Neuronal stem cell (in vitro differentiated cells): ENCODE data around the gene DNASE1L3.

Experiments
- DNase-seq: peaks from one replicate; pipeline ENCODE4 v3.0.0-alpha.2; 2013; ENCODE audit warnings: low spot score
- H2AFZ ChIP-seq: one replicate; pipeline ENCODE4 v1.6.1; 2013; ENCODE audit warnings: mild to moderate bottlenecking, low read length, inconsistent platforms
- H2AK5ac ChIP-seq: 2 replicates; pipeline ENCODE4 v1.6.1; 2013; ENCODE audit warnings: low read depth, mild to moderate bottlenecking, inconsistent platforms, low read length, moderate library complexity, mixed read lengths
- H2BK120ac ChIP-seq: 2 replicates; pipeline ENCODE4 v1.6.1; 2013; ENCODE audit warnings: low read depth, mild to moderate bottlenecking, inconsistent platforms, low read length, moderate library complexity, mixed read lengths
- H2BK12ac ChIP-seq: one replicate; pipeline ENCODE4 v1.6.1; 2013; ENCODE audit warnings: low read length, inconsistent platforms
- H2BK15ac ChIP-seq: 2 replicates; pipeline ENCODE4 v1.6.1; 2013; ENCODE audit warnings: mild to moderate bottlenecking, low read length, inconsistent platforms, mixed read lengths
- H2BK5ac ChIP-seq: one replicate; pipeline ENCODE4 v1.6.1; 2013; ENCODE audit warnings: inconsistent platforms, mild to moderate bottlenecking, low read length, moderate library complexity
- H3K14ac ChIP-seq: one replicate; pipeline ENCODE4 v1.6.1; 2013; ENCODE audit warnings: low read length, inconsistent platforms
- H3K18ac ChIP-seq: 2 replicates; pipeline ENCODE4 v1.6.1; 2013; ENCODE audit warnings: low read length, inconsistent platforms
- H3K23ac ChIP-seq: 2 replicates; pipeline ENCODE4 v1.6.1; 2013; ENCODE audit warnings: low read depth, mild to moderate bottlenecking, mixed read lengths, low read length, inconsistent platforms; ENCODE audit not compliant: poor library complexity
- H3K27ac ChIP-seq: replicated peaks from 3 replicates; pipeline ENCODE4 v1.5.1; 2013; ENCODE audit warnings: low read length, inconsistent platforms
- H3K27me3 ChIP-seq, 3 experiments: 2 replicates each; pipeline ENCODE4 v1.6.1; 2013; ENCODE audit warnings: low read length in 3 of 3, mild to moderate bottlenecking in 2 of 3, inconsistent platforms in 1 of 3, low read depth in 1 of 3, mixed read lengths in 1 of 3, moderate library complexity in 1 of 3; ENCODE audit not compliant: control insufficient read depth in 3 of 3, insufficient read depth in 3 of 3
- H3K36me3 ChIP-seq, 2 donors: replicated peaks in 1 of 2; 2 replicates each; pipeline ENCODE4 v1.6.1; 2013; ENCODE audit warnings: low read length in 2 of 2; ENCODE audit not compliant: control insufficient read depth in 2 of 2, insufficient read depth in 2 of 2
- H3K4ac ChIP-seq: 2 replicates; pipeline ENCODE4 v1.6.1; 2013; ENCODE audit warnings: inconsistent platforms, mild to moderate bottlenecking, low read length, moderate library complexity
- H3K4me1 ChIP-seq, 2 donors: 1 replicate in 1 of 2; 2 replicates in 1 of 2; pipeline ENCODE4 v1.6.1; 2013; ENCODE audit warnings: low read length in 2 of 2, low read depth in 1 of 2; ENCODE audit not compliant: control insufficient read depth in 2 of 2, insufficient read depth in 1 of 2
- H3K4me2 ChIP-seq: one replicate; pipeline ENCODE4 v1.6.1; 2013; ENCODE audit warnings: mild to moderate bottlenecking, low read length, inconsistent platforms; ENCODE audit not compliant: insufficient read depth, poor library complexity, severe bottlenecking
- H3K4me3 ChIP-seq, 2 donors: 2 replicates each; pipeline ENCODE4 v1.5.1; 2013; ENCODE audit warnings: low read length in 2 of 2, mild to moderate bottlenecking in 2 of 2, inconsistent platforms in 1 of 2, moderate library complexity in 1 of 2
- H3K79me1 ChIP-seq: one replicate; pipeline ENCODE4 v1.6.1; 2013; ENCODE audit warnings: low read depth, mild to moderate bottlenecking, inconsistent platforms, low read length, moderate library complexity
- H3K9ac ChIP-seq: one replicate; pipeline ENCODE4 v1.6.1; 2013; ENCODE audit warnings: mild to moderate bottlenecking, low read depth, low read length, inconsistent platforms; ENCODE audit not compliant: poor library complexity
- H3K9me3 ChIP-seq, 2 donors: replicated peaks in 1 of 2; 2 replicates each; pipeline versions ENCODE3 to v1.6.1; 2013; ENCODE audit warnings: low read length in 2 of 2, mild to moderate bottlenecking in 2 of 2, inconsistent platforms in 1 of 2, low read depth in 1 of 2, mixed read lengths in 1 of 2, moderate library complexity in 1 of 2; ENCODE audit not compliant: control insufficient read depth in 2 of 2, insufficient read depth in 1 of 2
- H4K8ac ChIP-seq: one replicate; pipeline ENCODE4 v1.6.1; 2013; ENCODE audit warnings: low read depth, mild to moderate bottlenecking, inconsistent platforms, low read length, moderate library complexity
- H4K91ac ChIP-seq: one replicate; pipeline ENCODE4 v1.6.1; 2013; ENCODE audit warnings: low read length, low read depth, mild to moderate bottlenecking, inconsistent platforms; ENCODE audit not compliant: poor library complexity
- WGBS, 2 donors: extraction: QIAGEN DNeasy Blood & Tissue Kit; methylation state at CpG; one replicate each; pipeline ENCODE4 v1.1.7; 2013; ENCODE audit warnings: missing lambda C conversion rate in 2 of 2, mixed read lengths in 1 of 2; ENCODE audit not compliant: insufficient read length in 2 of 2, insufficient replicate concordance in 1 of 2; ENCODE audit errors: extremely low coverage in 2 of 2; 5-methylcytosine and 5-hydroxymethylcytosine counted together

DNASE1L3 gene

GRCh38 chr3:58184309-58184981, 26.3 kb downstream of the DNASE1L3 start:
- no peaks in the 10 kb centered on the region for H3K79me1 ChIP-seq
- no peak overlapping the region for H2BK5ac ChIP-seq
- H3K27ac ChIP-seq: no peak overlapping the region
- H3K36me3 ChIP-seq: no peaks in the 10 kb centered on the region
- H2AK5ac ChIP-seq: peak overlapping the region; percentile 49
- no peak overlapping the region for H3K9ac ChIP-seq
- H2AFZ ChIP-seq: no peak overlapping the region
- H2BK15ac ChIP-seq: peak overlapping the region; percentile 66
- peak overlapping the region; percentile 48 for H3K18ac ChIP-seq
- no peak overlapping the region for H3K4me3 ChIP-seq
- no peak overlapping the region for H3K23ac ChIP-seq
- DNase-seq: no peak
- H3K4ac ChIP-seq: no peak overlapping the region
- no peak overlapping the region for H2BK120ac ChIP-seq
- no peak overlapping the region for H4K91ac ChIP-seq
- peaks cover 7 to 10% of the 10 kb centered on the region in 2 donors for H3K4me1 ChIP-seq
- no peak overlapping the region for H2BK12ac ChIP-seq
- no peak overlapping the region for H4K8ac ChIP-seq
- H3K14ac ChIP-seq: no peak overlapping the region
- H3K4me2 ChIP-seq: no peak overlapping the region
- WGBS, 2 donors: no CpG with 5 or more reads among the region's 11 CpGs
- H3K27me3 ChIP-seq: peaks cover 0 to 35% (median 0%) of the 10 kb centered on the region in 3 experiments
- no peaks in the 10 kb centered on the region for H3K9me3 ChIP-seq

GRCh38 chr3:58183891-58184290, 26.9 kb downstream of the DNASE1L3 start:
- Histone ChIP-seq H3K9ac (no peak overlapping the region), H3K9me3 (no peaks in the 10 kb centered on the region), H2BK5ac (no peak overlapping the region), H3K4me1 (peaks cover 3 to 4% of the 10 kb centered on the region in 2 donors), H3K79me1 (no peaks in the 10 kb centered on the region), H3K36me3 (no peaks in the 10 kb centered on the region), H2BK12ac (no peak overlapping the region), H2BK15ac (no peak overlapping the region), H3K23ac (peak overlapping the region; percentile 49), H3K18ac (peak overlapping the region; percentile 21), H3K14ac (no peak overlapping the region), H4K91ac (no peak overlapping the region), H3K27ac (no peak overlapping the region), H3K4ac (no peak overlapping the region), H3K4me2 (no peak overlapping the region), H2BK120ac (no peak overlapping the region), H2AK5ac (peak overlapping the region; percentile 31), H3K27me3 (peaks cover 0 to 40% (median 0%) of the 10 kb centered on the region in 3 experiments), H4K8ac (no peak overlapping the region), H2AFZ (no peak overlapping the region), H3K4me3 (no peak overlapping the region)
- DNase-seq: no peak
- no CpG with 5 or more reads among the region's 12 CpGs for WGBS, 2 donors

DNA sequence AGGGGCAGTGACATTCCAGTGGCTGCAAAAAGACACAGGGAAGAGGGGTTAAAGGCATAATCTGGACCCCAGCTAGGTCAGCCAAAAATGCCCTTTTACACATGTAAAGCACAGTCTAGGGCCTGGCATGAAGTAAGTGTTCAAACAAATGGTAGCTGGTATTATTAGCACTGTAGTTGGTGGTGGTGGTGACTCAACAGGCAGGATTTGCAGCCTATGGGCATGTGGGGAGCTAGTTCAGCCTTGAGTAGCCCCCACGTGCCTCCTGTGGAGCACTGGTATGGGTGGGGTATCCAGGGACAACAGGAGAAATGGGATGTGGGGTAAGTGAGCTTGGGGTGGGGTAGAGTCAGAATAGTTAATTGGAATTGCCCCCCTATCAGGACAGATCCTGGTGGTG, 27.6 kb downstream of the DNASE1L3 start:
- peaks cover 0 to 45% (median under 1%) of the 10 kb centered on the region in 3 experiments for H3K27me3 ChIP-seq
- H2BK5ac ChIP-seq: no peak overlapping the region
- H3K9ac ChIP-seq: no peak overlapping the region
- no peak overlapping the region for H3K14ac ChIP-seq
- no peak overlapping the region for H2BK120ac ChIP-seq
- H2AK5ac ChIP-seq: no peak overlapping the region
- no peak overlapping the region for H2AFZ ChIP-seq
- H4K8ac ChIP-seq: no peak overlapping the region
- no peak for DNase-seq
- no peak overlapping the region for H3K4me2 ChIP-seq
- H4K91ac ChIP-seq: no peak overlapping the region
- no peak overlapping the region for H3K27ac ChIP-seq
- H3K4ac ChIP-seq: no peak overlapping the region
- H3K4me1 ChIP-seq: no peaks in the 10 kb centered on the region
- H3K4me3 ChIP-seq: no peak overlapping the region
- no CpG with 5 or more reads among the region's 1 CpG for WGBS, 2 donors
- no peaks in the 10 kb centered on the region for H3K36me3 ChIP-seq
- no peak overlapping the region for H2BK12ac ChIP-seq
- H3K23ac ChIP-seq: no peak overlapping the region
- no peaks in the 10 kb centered on the region for H3K9me3 ChIP-seq
- no peak overlapping the region for H3K18ac ChIP-seq
- H2BK15ac ChIP-seq: no peak overlapping the region
- H3K79me1 ChIP-seq: no peaks in the 10 kb centered on the region

DNA sequence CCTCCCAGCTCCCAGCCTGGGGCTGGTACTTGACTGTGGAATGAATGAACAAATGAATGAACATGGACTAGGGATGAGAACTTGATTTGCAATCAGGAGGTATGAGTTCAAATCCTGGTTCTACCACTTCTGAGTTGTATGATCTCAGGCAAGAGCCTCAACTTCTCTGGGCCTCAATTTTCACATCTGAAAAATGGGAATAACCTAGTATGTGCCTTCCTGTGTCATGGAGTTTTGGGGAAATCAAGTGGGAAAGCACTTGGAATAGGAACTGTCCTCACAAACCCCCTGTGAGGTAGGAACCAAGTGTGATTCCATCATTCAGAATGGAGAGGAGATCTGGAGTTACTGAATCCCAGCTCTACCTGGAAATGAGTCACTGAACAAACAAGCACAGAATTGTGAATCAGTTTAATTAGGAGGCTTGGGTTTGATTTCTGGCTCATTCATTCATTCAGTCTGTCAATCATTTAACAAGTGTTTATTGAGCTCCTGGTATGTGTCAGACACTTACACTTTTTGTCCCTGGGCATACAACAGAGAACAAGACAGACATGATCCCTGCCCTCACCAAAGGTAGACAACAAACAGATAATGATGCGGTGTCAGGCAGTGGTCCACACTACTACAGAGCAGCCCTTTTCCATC, 29.7 kb downstream of the DNASE1L3 start:
- no CpG with 5 or more reads among the region's 1 CpG for WGBS, 2 donors
- Histone ChIP-seq H3K14ac (no peak overlapping the region), H2BK12ac (no peak overlapping the region), H3K4me2 (no peak overlapping the region), H3K18ac (no peak overlapping the region), H3K4me3 (no peak overlapping the region), H2BK120ac (no peak overlapping the region), H3K79me1 (no peaks in the 10 kb centered on the region), H3K36me3 (no peaks in the 10 kb centered on the region), H3K4ac (no peak overlapping the region), H2BK15ac (no peak overlapping the region), H3K27ac (no peak overlapping the region), H3K9me3 (no peaks in the 10 kb centered on the region), H3K27me3 (peaks cover 0 to 46% (median 3%) of the 10 kb centered on the region in 3 experiments), H2BK5ac (no peak overlapping the region), H4K8ac (no peak overlapping the region), H3K23ac (no peak overlapping the region), H4K91ac (no peak overlapping the region), H2AK5ac (no peak overlapping the region), H3K9ac (no peak overlapping the region), H2AFZ (no peak overlapping the region), H3K4me1 (peaks cover 0 to 2% of the 10 kb centered on the region in 2 donors)
- DNase-seq: no peak
